ENCODE measurements around the gene SPC24. TPM values are rescaled to one million over a fixed set of nuclear protein-coding genes. Genes with fewer than 3 reads are reported as not detected.
A peak's percentile ranks its signal among the peaks of the same experiment; 100 is the strongest.

Gene SPC24
- total RNA-seq, 1 experiment from 2014 or later: 33.9 TPM

DNA sequence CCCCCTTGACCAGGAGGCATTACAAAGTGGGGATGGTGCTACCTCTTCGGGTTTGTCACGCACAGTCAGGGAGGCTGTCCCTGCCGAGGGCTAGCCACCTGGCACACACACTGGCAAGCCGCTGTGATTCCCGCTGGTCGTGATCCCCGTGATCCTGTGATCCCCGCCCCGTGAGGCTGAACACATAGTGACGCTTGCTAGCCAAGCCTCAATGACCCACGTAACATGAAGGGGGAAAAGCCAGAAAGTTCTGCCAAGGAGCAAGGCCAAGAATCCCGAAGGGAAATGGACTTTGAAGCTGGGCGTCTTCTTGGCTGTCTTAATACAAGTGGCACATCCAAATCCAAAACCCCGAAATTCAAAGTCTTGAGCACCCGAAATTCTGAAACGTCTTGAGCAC lies 52.6 kb downstream of the SPC24 start:
- Histone ChIP-seq H2AFZ (ENCODE audit: low read depth, low read length, poor library complexity, severe bottlenecking) (no peak overlapping the region), H3K27me3 (ENCODE audit: insufficient read depth, low read length) (no peaks in the 10 kb centered on the region), H3K9me2 (ENCODE audit: insufficient read depth) (no peaks in the 10 kb centered on the region), H3K4me1 (ENCODE audit: control insufficient read depth in 1 of 2, insufficient read depth in 2 of 2, low read length in 2 of 2) (peaks cover 0 to 6% of the 10 kb centered on the region in 2 experiments; a peak in 2 of 4 replicates), H3K27ac (ENCODE audit: low read depth, low read length) (no peak overlapping the region; the same call in 1 of the 2 replicates), H3K9me3 (ENCODE audit: control insufficient read depth in 1 of 2, insufficient read depth in 1 of 2, low read depth in 1 of 2, low read length in 2 of 2) (no peaks in the 10 kb centered on the region), H4K20me1 (ENCODE audit: insufficient read depth) (no peaks in the 10 kb centered on the region), H3K9ac (ENCODE audit: low read length) (no peak overlapping the region), H3K4me3 (replicated peaks in 1 of 2; ENCODE audit: low read depth in 1 of 2, low read length in 2 of 2) (no peak overlapping the region), H3K36me3 (ENCODE audit: control insufficient read depth in 1 of 2, insufficient read depth in 2 of 2, low read length in 2 of 2) (peaks cover 54 to 60% of the 10 kb centered on the region in 2 experiments), H3K4me2 (ENCODE audit: low read length) (no peak overlapping the region), H3K79me2 (ENCODE audit: insufficient read depth, low read length) (peaks cover 79% of the 10 kb centered on the region)
- ATAC-seq: no peak
- TSS peak; percentile 22 for BruUV-seq (replicated peaks)
- RAD21 ChIA-PET (ENCODE audit: low non-redundant PET in 1 of 2, low total read pairs in 2 of 2, uncharacterized antibody in 2 of 2, unreplicated experiment in 2 of 2): no interaction called here
- TF ChIP-seq, protein P1, sequence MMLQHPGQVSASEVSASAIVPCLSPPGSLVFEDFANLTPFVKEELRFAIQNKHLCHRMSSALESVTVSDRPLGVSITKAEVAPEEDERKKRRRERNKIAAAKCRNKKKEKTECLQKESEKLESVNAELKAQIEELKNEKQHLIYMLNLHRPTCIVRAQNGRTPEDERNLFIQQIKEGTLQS (IDR thresholded peaks at IDR 0.05): no peak
- TF ChIP-seq EZH2phosphoT487 (IDR thresholded peaks at IDR 0.05; ENCODE audit: borderline replicate concordance): no peak
- TF ChIP-seq EZH2 (IDR thresholded peaks at IDR 0.05): no peak
- TF ChIP-seq YY1 (IDR thresholded peaks at IDR 0.05; ENCODE audit: extremely low read depth, insufficient replicate concordance, low read depth, low read length): no peak
- TF ChIP-seq CEBPB (IDR thresholded peaks at IDR 0.05; ENCODE audit: low read depth): no peak
- no peak for TF ChIP-seq POLR2AphosphoS5 (IDR thresholded peaks at IDR 0.05; ENCODE audit: low read depth, low read length)
- intact Hi-C loops (cut with micrococcal nuclease): no loop called here
- no peak for DNase-seq (ENCODE audit: low read depth, low spot score)
- POLR2A ChIA-PET: no interaction called here
- CTCF ChIA-PET: no interaction called here

DNA sequence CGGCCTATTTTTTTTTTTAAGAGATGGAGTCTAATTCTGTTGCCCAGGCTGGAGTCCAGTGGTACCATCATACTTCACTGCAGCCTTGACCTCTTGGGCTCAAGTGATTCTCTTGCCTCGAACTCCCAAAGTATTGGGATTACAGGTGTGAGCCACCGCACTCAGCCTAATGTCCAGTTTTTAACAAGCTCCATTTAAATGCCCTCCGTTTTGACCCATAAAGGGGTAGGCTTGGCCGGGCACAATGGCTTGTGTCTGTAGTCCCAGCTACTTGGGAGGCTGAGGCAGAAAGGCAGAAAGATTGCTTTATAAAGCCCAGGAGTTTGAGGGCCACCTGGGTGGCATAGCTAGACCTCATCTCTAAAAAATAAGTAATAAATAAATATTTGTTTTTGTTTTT lies 54.5 kb downstream of the SPC24 start:
- no peaks in the 10 kb centered on the region for H3K9me3 ChIP-seq (ENCODE audit: control insufficient read depth in 1 of 2, insufficient read depth in 1 of 2, low read depth in 1 of 2, low read length in 2 of 2)
- H3K4me3 ChIP-seq (replicated peaks in 1 of 2; ENCODE audit: low read depth in 1 of 2, low read length in 2 of 2): no peak overlapping the region
- RAD21 ChIA-PET (ENCODE audit: low non-redundant PET in 1 of 2, low total read pairs in 2 of 2, uncharacterized antibody in 2 of 2, unreplicated experiment in 2 of 2): no interaction called here
- no peaks in the 10 kb centered on the region for H4K20me1 ChIP-seq (ENCODE audit: insufficient read depth)
- no peaks in the 10 kb centered on the region for H3K27me3 ChIP-seq (ENCODE audit: insufficient read depth, low read length)
- peaks cover 50 to 52% of the 10 kb centered on the region in 2 experiments for H3K36me3 ChIP-seq (ENCODE audit: control insufficient read depth in 1 of 2, insufficient read depth in 2 of 2, low read length in 2 of 2)
- no peak for ATAC-seq
- H3K9me2 ChIP-seq (ENCODE audit: insufficient read depth): no peaks in the 10 kb centered on the region
- no peak overlapping the region for H3K4me2 ChIP-seq (ENCODE audit: low read length)
- peaks cover 5 to 21% of the 10 kb centered on the region in 2 experiments for H3K4me1 ChIP-seq (ENCODE audit: control insufficient read depth in 1 of 2, insufficient read depth in 2 of 2, low read length in 2 of 2)
- no peak for TF ChIP-seq ELF1 (IDR thresholded peaks at IDR 0.05; ENCODE audit: borderline replicate concordance, low read depth)
- TF ChIP-seq SP1 (IDR thresholded peaks at IDR 0.05; ENCODE audit: low read depth): no peak
- TF ChIP-seq ZNF274 (IDR thresholded peaks at IDR 0.05; ENCODE audit: low read depth, low read length): no peak
- TF ChIP-seq, protein P2, sequence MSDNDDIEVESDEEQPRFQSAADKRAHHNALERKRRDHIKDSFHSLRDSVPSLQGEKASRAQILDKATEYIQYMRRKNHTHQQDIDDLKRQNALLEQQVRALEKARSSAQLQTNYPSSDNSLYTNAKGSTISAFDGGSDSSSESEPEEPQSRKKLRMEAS (IDR thresholded peaks at IDR 0.05): no peak
- TF ChIP-seq, protein P3, sequence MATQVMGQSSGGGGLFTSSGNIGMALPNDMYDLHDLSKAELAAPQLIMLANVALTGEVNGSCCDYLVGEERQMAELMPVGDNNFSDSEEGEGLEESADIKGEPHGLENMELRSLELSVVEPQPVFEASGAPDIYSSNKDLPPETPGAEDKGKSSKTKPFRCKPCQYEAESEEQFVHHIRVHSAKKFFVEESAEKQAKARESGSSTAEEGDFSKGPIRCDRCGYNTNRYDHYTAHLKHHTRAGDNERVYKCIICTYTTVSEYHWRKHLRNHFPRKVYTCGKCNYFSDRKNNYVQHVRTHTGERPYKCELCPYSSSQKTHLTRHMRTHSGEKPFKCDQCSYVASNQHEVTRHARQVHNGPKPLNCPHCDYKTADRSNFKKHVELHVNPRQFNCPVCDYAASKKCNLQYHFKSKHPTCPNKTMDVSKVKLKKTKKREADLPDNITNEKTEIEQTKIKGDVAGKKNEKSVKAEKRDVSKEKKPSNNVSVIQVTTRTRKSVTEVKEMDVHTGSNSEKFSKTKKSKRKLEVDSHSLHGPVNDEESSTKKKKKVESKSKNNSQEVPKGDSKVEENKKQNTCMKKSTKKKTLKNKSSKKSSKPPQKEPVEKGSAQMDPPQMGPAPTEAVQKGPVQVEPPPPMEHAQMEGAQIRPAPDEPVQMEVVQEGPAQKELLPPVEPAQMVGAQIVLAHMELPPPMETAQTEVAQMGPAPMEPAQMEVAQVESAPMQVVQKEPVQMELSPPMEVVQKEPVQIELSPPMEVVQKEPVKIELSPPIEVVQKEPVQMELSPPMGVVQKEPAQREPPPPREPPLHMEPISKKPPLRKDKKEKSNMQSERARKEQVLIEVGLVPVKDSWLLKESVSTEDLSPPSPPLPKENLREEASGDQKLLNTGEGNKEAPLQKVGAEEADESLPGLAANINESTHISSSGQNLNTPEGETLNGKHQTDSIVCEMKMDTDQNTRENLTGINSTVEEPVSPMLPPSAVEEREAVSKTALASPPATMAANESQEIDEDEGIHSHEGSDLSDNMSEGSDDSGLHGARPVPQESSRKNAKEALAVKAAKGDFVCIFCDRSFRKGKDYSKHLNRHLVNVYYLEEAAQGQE (IDR thresholded peaks at IDR 0.05; ENCODE audit: low read depth): no peak
- TF ChIP-seq POLR2A (IDR thresholded peaks at IDR 0.05; ENCODE audit: borderline replicate concordance, extremely low read depth, insufficient read depth, insufficient read length): no peak
- BruUV-seq (replicated peaks): no TSS peak
- peaks cover 90% of the 10 kb centered on the region for H3K79me2 ChIP-seq (ENCODE audit: insufficient read depth, low read length)
- intact Hi-C loops (cut with micrococcal nuclease): no loop called here
- no peak overlapping the region for H2AFZ ChIP-seq (ENCODE audit: low read depth, low read length, poor library complexity, severe bottlenecking)
- POLR2A ChIA-PET: interaction anchor here (0.6 kb wide), 3 partner anchors 17 to 747 kb away, joined by 3 to 4 read pairs (median 3); no protein-coding TSS in a partner anchor
- no peak overlapping the region for H3K27ac ChIP-seq (ENCODE audit: low read depth, low read length)
- DNase-seq (ENCODE audit: low read depth, low spot score): no peak
- H3K9ac ChIP-seq (ENCODE audit: low read length): no peak overlapping the region
- CTCF ChIA-PET: interaction anchor here (1.0 kb wide), 1 partner anchor 25 kb away, joined by 3 read pairs; no protein-coding TSS in a partner anchor

All from HCT116 (cell line).